Measurements from ENCODE around the gene ATM. TPM values are rescaled to one million over a fixed set of nuclear protein-coding genes. Genes with fewer than 3 reads are reported as not detected.

The ATM gene
- total RNA-seq, 1 donor from 2014 or later = 39.8 TPM

DNA sequence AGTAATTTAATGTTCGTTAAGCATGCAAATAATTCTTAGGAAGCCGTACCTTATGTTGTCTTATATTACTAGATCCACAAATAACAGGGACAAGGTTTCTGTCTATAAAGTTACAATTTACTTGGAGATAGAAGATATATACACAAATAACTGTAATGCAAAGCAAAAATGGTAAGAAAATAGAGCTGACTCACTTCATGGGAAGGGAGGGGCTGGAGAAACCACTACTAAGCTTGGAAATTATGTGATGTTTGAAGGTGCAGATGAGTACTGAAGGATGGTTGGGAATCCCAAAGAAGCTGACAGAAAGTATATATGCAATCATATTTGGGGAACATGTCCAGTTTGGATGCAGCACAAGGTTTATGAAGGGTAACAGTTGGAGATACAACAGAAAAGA lies 4.4 kb upstream of the ATM start:
- no peak overlapping the region for H3K4me3 ChIP-seq (ENCODE audit: low read depth, low read length)
- H3K27me3 ChIP-seq (ENCODE audit: control insufficient read depth, insufficient read depth, low read length) = no peaks in the 10 kb centered on the region
- FAIRE-seq (no peak), DNase-seq (ENCODE audit: low read depth) (peak; percentile 20)
- H3K36me3 ChIP-seq (ENCODE audit: control insufficient read depth, insufficient read depth, low read length) = no peaks in the 10 kb centered on the region
- no peak for TF ChIP-seq CTCF (IDR thresholded peaks at IDR 0.05; ENCODE audit: insufficient read depth, low read length, severe bottlenecking)

GRCh38 chr11:108218912-108219783 lies 3.7 kb upstream of the ATM start:
- no peak for TF ChIP-seq CTCF (IDR thresholded peaks at IDR 0.05; ENCODE audit: insufficient read depth, low read length, severe bottlenecking)
- DNase-seq (ENCODE audit: low read depth) = no peak
- no peak for FAIRE-seq
- Histone ChIP-seq H3K27me3 (ENCODE audit: control insufficient read depth, insufficient read depth, low read length) (no peaks in the 10 kb centered on the region), H3K36me3 (ENCODE audit: control insufficient read depth, insufficient read depth, low read length) (no peaks in the 10 kb centered on the region), H3K4me3 (ENCODE audit: low read depth, low read length) (no peak overlapping the region)

- no peak for TF ChIP-seq CTCF (IDR thresholded peaks at IDR 0.05; ENCODE audit: insufficient read depth, low read length, severe bottlenecking)
- DNase-seq (ENCODE audit: low read depth) (peak; percentile 4), FAIRE-seq (no peak)
- H3K27me3 ChIP-seq (ENCODE audit: control insufficient read depth, insufficient read depth, low read length) = no peaks in the 10 kb centered on the region
- H3K36me3 ChIP-seq (ENCODE audit: control insufficient read depth, insufficient read depth, low read length) = no peaks in the 10 kb centered on the region
- H3K4me3 ChIP-seq (ENCODE audit: low read depth, low read length) = peak overlapping the region; percentile 55
Measured at GRCh38 chr11:108220721-108221336, 2.0 kb upstream of the ATM start.

DNA sequence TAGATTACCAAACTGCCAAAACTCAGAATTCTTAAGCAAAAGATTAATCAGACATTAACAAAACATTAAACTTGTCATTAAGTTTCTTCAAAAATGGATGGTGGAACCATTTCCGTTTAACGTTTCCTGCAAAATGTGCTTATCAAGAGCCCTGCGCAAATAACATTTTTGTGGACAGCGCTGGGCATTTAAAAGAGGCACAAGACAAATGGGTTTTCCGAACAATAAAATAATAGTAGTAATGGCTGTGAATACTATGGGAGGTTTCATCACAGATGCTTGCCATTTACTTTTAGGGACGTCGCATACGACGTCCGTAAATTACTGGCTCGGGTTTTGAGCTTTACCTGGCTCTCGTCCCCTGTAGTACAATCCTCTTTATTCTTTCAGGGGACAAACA lies 1.5 kb upstream of the ATM start:
- TF ChIP-seq CTCF (IDR thresholded peaks at IDR 0.05; ENCODE audit: insufficient read depth, low read length, severe bottlenecking) = no peak
- no peak for FAIRE-seq
- peak; percentile 26 for DNase-seq (ENCODE audit: low read depth)

GRCh38 chr11:108221911-108222573 lies 825 bp upstream of the ATM start:
- no peak for TF ChIP-seq CTCF (IDR thresholded peaks at IDR 0.05; ENCODE audit: insufficient read depth, low read length, severe bottlenecking)

More for the DNA sequence above, 1.5 kb upstream of the ATM start:
- Histone ChIP-seq H3K4me3 (ENCODE audit: low read depth, low read length) (peak overlapping the region; percentile 55), H3K27me3 (ENCODE audit: control insufficient read depth, insufficient read depth, low read length) (no peaks in the 10 kb centered on the region), H3K36me3 (ENCODE audit: control insufficient read depth, insufficient read depth, low read length) (no peaks in the 10 kb centered on the region)

More at GRCh38 chr11:108221911-108222573, 825 bp upstream of the ATM start:
- DNase-seq (ENCODE audit: low read depth) = peak; percentile 13
- no peaks in the 10 kb centered on the region for H3K27me3 ChIP-seq (ENCODE audit: control insufficient read depth, insufficient read depth, low read length)
- H3K36me3 ChIP-seq (ENCODE audit: control insufficient read depth, insufficient read depth, low read length) = no peaks in the 10 kb centered on the region
- H3K4me3 ChIP-seq (ENCODE audit: low read depth, low read length) = peak overlapping the region; percentile 55
- no peak for FAIRE-seq
